SU-DHL-6 (cell line): ENCODE results near the gene CYTH1.

Experiments
- CTCF ChIP-seq: fragments of 200-600 bp; sonication (generic); IDR thresholded peaks from one replicate; pipeline ENCODE4 v1.5.1; 2017; ENCODE audit warnings: antibody characterized with exemption, mild to moderate bottlenecking, low read length, moderate library complexity; ENCODE audit not compliant: insufficient read depth, poor library complexity, severe bottlenecking
- EZH2phosphoT487 ChIP-seq: fragments of 200-600 bp; sonication (generic), shearing (Covaris generic); conservative IDR thresholded peaks from 2 replicates; pipeline ENCODE4 v1.6.1; 2018; ENCODE audit warnings: mild to moderate bottlenecking, antibody characterized with exemption, low read length, moderate library complexity, mixed read lengths

GRCh38 chr17:78717431-78717980 is 64.6 kb downstream of the CYTH1 start:
- no peak for TF ChIP-seq CTCF
- TF ChIP-seq EZH2phosphoT487: no peak
